Activated CD4-positive, CD25-positive, alpha-beta regulatory T cell treated with anti-CD3 and anti-CD28 coated beads, Interleukin-2, amount 50 U/mL, for 72 hours (primary cell): ENCODE results near the gene IFI27L2.
A peak's percentile ranks its signal among the peaks of the same experiment; 100 is the strongest.
"Not testable (repeated sequence)": the region's sequence is repeated elsewhere in the genome, so short reads cannot be mapped to it uniquely, and the experiment has no call there.

Experiments
- DNase-seq: peaks from one replicate; pipeline ENCODE4 v3.0.0; 2021

Gene IFI27L2, protein sequence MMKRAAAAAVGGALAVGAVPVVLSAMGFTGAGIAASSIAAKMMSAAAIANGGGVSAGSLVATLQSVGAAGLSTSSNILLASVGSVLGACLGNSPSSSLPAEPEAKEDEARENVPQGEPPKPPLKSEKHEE

DNA sequence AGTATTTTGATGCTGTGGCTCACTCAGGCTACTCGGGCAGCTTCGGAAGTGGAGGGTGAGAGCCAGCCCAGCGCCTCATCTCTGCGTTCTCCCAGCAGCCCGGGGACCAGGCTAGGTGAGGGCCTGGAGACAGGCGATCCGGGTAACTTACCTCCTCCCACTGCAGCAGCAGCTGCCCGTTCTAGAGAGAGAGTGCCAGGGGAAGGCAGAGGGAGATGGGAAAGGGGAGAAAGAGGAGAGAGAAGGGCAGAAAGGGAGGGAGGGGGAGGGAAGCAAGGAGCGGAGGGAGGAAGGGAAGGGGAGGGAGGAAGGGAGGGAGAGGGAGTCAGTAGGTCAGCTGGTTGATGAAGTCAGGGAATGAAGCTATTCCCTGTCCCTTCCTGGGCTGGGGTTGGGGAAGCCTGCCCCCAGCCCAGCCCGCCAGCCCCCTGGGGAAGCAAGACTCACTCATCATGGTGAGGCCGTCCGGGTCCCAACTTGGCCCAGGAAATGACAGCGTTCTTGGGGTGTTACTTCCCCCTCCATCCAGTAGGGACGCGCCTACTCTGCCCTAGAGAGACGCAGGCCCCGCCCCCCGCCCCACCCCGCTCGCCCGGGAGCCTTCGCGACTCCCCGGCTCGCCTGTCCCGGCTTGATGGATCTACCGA lies at the start of gene IFI27L2:
Gene IFI27L2 (minus strand): TSS at position 494 of the 647 bp plus-strand sequence. CDS start 40 bp downstream, at position 454.
- DNase-seq, result peak; percentile 59

DNA sequence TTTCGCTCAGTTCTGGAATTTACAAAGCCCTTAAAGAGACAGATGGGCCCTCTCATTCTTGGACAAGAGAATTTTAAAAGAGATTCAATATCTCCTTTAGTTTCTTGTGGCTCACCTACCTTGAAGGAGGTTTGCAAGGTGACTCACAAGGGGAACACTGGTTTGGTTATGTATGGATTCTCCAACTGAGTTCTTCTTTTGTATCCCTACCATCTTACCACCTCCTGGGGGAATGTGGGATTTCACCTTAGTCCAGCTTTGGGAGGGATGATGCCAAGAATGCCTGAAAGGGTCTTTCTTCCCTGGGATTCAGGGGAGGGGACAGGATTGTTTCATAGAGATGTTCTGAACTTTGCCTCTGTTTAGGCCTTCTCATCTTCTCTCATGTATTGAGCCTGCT lies 48.4 kb upstream of the IFI27L2 start:
- DNase-seq, result no peak

DNA sequence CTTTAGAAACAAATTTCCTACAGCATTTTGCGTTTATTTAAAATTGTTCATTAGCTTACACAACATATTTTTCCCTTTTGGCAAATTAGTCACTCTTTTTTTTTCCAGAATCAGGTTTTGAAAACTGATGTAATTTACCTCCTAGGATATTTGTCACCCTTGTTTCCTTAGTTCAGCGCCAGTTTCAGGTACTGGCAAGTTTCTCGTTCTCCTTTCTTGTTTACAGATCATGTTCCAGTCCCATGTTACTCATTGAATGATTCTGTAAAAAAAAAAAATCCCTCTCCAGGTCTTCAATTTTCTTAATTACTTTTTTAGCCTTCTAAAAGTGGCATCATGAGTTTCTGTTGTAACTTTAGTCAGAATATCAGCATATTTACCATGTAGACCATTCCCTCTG lies 47.4 kb upstream of the IFI27L2 start:
- no peak for DNase-seq

DNA sequence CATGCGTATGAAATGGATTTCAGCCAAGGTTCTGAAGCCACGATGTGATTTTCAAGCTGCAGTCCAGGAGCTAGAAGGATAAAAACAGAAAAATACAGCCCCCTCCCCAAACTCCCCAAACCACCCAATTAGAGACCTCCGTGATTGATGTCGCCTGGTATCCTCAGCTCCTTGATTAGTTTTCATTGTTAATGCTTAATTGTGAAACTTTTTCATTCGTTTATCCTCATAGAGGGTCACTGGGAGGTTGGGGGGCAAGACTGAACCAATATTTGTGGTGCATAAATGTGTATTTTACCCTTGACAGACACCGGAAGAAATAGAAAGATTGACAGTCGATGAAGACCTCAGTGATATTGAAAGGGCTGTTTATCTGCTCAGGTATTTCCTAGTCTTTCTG lies 46.3 kb upstream of the IFI27L2 start:
- no peak for DNase-seq

DNA sequence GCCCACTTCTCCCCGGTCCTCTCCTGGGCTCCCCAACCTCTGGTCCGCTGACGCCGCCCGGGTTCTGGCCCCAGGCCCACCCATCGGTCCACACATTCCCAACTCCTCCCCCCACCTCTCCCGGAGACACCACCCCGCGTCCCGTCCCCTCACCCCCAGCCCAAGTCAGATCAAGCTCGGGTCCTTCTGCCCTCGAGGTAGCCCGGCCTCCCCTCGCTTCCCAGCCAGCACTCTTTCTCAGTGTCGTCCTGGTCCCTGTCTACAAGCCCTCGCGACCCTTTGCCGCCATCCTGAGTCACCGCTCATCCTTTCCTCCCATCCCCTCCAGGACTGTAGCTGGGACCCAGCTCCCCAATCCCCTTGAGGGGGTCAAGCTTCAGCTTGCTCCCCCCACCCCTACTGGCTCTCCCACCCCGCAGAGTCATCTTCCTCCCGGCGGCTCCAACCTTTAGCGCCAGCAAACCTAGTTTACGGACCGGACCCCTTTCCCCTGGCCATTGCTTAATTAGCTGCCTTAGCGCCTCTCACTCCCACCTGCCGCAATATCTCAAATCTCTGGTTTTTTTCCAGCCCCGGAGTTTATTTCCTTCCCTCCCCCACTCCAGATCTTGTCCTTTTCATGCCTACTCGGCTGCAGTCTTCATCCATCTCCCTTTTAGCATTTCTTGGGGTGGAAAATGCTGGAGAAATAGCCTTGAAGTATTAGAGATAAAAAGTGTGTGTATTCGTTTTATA lies 45.8 kb upstream of the IFI27L2 start:
- DNase-seq, result no peak

DNA sequence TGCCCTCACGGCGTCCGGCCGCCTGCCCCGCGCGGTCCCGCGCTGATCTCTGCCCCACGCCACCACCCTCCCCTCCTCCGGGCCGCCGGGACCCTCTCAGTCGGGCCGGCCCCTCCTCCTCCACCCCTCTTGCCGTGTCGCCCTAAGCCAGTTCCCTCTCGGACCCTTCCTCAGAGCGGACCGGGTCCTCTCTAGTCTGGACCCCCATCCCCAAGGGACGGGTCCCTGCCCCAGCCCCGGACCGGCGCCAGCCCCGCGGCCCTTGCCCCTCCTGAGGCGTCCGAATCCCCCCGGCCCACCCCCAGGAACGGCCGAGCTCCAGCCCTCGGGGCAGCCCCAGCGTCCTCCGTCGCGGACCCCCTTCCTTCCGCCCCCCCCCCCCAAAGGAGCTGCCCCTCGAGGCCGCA lies 45.2 kb upstream of the IFI27L2 start:
- no peak for DNase-seq

DNA sequence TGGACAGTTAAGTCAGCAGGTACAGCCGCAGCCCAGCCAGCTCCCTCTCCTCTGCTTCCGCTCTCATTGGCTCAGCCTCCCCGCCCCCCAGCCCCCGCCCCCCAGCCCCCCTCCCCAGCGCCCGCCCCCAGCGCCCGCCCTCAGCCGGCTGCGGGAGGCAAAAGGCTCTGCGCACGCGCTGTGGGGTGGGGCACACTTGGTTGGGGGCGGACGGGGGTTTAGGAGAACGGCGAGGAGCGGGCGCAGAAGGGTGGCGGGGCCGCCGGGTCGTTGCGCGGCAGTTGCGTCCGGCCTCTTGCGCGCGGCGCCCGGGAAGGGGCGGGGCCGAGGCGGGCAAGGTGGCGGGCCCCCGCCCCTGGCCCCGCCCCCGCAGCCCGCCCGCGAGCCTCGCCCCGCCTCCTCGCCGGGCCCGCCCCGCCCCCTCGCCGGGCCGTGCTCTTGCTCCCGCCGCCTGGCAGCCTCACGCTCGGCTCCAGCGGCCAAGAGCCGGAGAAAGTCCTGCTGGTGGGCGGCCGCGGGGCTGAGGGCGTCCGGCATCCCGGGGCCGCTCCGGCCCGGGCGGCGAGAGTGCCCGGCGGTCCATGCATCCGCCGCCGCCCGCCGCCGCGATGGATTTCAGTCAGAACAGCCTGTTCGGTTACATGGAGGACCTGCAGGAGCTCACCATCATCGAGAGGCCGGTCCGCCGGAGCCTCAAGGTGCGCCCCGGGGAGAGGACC lies 44.6 kb upstream of the IFI27L2 start, which contains the start of gene PPP4R4:
Gene PPP4R4 (plus strand): TSS at position 438 of the 719 bp plus-strand sequence. CDS start 144 bp downstream, at position 582.
- DNase-seq, result peak; percentile 83

DNA sequence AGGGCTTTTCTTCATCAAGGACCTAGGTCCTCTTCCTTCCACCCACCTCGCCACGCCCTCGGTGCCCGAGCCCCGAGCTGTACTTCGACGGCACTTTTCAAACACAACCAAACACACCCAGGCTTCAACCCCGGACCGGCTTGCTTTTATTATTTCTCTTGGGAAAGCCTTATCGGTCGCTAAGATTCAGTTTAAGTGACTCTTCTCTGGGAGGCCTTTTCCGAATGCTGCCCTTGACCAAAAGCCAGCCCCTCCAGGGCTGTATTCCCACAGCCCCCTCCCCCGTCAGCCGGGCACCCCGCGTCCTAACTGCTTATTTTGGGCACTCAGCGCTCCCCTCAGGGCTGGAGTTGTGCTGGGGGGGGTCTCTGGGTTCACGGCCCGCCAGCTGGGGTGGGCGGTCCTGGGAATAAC lies 44.1 kb upstream of the IFI27L2 start:
- DNase-seq, result no peak

DNA sequence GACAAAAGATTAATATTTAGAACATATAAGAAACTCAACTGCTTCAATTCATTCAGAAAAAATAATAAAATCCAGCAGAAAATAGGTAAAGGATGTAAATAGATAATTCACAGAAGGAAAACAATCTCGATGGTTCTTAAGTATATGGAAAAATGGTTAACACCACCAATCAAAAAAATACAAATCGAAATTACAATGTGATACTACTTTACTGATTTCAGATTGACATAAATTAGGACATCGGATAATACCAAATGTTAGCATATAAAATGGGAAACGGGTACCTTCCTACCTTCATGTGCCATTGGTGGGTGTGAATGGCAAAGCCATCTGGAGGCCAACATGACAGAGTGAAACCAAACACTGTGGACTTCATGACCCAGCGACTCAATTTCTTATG lies 43.1 kb upstream of the IFI27L2 start:
- DNase-seq, result no peak

DNA sequence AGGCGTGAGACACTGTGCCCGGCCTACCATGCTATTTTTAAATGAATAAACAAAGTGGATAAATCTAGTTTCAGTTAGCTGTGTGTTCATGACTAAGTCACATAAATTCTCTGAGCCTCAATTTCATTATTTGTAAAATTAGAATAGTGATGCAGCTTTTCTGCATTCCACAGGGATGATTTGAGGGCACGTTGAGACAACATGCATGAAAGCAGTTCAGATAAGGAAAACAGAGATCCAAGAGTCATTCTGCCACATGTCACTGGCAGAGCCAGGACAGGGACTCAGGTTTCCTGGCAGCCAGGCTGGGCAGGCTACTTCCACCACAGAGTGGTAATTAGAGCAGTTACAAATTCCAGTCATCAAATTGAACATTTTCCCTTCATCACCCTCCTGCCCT lies 41.8 kb upstream of the IFI27L2 start:
- no peak for DNase-seq

DNA sequence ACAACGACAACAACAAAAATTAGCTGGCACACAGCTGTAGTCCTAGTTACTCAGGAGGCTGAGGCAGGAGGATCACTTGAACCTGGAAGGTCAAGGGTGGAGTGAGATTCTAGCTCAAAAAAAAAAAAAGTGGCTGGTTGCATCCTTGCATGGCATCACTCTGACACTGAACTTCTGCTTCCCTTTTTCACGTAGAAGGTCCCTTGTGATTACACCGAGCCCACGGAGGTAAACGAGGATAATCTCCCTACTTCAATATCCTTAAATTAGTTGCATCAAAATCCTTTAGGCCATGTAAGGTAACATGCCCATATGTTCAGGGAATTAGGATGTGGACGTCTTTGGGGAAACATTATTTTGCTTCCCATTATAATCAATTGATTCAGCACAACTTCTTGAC lies 40.7 kb upstream of the IFI27L2 start:
- DNase-seq, result no peak

DNA sequence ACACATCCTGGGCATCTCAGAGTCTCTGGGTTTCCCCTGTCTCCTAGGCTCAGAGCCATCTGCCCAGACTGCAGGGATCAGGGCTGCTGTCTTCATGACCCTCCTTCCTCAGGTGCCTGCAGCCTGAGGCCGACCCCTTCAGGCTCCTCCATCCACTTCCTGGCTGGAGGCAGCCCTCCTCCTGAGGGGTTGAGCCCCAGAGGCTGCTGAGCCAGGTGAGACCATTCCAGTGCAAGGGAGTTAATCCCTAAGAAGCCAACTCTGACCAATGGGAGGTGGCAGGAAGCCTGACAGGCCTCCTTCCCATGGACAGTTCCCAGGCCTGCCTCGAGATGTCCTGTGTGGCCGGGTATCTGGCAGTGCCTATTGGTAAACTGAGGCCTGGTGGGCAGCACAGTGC lies 36.3 kb upstream of the IFI27L2 start:
- DNase-seq, result no peak

DNA sequence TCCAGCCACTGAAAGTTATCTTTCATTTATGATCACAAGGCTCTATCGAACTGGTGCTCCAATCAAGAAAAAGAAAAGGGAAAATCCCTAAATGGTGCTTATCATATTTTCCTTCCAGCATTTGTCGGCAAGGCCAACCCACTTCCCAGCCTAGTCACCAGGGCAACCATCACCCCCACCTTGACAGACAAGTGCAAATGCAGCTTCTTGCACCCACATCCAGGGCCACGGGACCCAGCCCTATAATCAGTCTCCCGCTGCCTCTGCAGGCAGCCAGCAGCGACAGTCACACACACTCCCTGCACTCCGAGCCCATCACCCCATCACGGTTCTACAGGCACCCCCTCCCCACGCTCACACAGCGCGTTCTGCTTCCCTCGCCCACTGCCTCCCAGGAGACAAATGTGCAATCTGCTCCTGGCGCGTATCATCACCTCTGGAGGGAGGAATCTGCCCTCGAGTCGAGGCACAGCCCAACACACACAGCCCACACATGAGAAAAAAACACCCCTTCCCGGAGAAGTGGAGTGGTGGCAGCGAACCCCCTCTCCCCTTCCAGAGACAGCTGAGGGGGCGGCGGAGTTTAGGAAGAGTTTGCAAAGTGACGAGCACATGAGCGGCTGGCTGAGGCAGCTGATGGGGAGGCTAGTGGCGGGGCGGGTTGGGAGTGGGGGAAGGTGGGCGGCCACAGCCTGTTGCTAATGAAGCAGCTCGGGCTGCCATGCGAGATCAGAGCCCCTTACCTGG lies 35.5 kb upstream of the IFI27L2 start:
- no peak for DNase-seq

DNA sequence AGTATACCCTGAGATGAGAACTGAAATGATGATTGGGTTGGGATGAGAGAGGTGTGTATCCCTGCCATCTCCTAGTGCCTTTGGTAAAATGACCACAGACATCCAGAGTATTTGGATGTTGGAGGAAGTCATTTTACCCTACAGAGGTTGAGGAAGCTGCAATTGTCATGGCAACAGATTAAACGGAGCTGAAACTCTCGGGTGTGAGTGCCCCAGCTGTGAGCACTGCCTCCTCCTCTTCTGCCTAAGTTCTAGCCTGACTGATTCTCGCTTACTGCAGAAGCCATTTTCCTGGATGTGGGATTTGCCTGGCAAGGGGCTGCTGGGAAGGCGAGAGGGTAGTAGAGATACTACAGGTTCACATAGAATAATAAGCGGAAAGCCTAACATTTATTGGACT lies 34.4 kb upstream of the IFI27L2 start:
- DNase-seq, result no peak

DNA sequence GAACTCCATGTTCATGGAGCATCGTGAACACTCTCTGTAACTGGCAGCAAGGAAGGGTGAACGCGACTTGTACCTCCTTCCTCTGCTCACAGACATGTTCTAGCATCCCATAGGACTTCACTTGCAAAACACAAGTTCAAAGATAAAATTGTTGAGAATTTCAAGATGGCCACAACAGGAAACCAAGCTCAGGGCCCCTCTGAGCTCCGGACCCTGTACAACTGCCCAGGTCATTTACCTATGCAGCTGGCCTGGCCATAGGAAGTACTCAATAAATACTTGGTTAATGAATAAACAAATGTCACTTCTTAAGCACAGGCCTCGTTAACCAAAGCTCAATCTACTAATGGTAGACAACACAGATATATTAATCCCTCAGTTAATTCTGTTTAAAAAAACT lies 33.1 kb upstream of the IFI27L2 start:
- no peak for DNase-seq

DNA sequence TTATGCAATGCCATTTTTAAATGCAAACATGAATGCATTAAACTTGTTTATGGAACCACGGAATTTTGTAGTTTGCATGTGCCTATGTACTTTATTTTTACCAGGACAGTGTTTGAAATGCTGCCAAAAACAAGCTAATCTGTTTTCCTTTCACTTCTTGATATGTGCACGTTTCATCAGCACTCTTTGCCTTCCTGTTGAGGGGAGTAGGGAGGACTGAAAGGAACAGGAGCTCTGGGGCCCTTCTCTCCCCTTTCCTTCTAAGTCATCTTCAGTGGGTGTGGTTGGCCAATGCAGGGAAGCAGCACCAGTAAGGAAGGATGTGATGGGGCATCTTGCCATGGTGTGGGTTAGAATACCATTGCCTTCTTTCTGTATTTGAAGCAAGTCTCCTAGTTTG lies 32.6 kb upstream of the IFI27L2 start:
- no peak for DNase-seq

DNA sequence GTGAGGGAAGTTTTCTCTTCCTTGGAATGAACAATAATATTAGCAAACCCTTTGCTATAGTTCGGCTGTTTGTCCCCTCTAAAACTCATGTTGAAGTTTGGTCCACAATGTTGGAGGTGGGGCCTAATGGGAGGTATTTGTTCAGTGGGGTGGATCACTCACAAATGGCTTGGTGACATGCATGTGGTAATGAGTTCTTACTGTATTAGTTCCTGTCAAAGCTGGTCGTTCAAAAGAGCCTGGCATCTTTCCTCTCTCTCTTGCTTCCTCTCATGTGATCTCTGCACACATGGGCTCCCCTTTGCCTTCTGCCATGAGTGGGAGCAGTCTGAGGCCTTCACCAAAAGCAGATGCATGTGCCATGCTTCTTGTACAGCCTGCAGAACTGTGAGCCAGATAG lies 31.7 kb upstream of the IFI27L2 start:
- no peak for DNase-seq

DNA sequence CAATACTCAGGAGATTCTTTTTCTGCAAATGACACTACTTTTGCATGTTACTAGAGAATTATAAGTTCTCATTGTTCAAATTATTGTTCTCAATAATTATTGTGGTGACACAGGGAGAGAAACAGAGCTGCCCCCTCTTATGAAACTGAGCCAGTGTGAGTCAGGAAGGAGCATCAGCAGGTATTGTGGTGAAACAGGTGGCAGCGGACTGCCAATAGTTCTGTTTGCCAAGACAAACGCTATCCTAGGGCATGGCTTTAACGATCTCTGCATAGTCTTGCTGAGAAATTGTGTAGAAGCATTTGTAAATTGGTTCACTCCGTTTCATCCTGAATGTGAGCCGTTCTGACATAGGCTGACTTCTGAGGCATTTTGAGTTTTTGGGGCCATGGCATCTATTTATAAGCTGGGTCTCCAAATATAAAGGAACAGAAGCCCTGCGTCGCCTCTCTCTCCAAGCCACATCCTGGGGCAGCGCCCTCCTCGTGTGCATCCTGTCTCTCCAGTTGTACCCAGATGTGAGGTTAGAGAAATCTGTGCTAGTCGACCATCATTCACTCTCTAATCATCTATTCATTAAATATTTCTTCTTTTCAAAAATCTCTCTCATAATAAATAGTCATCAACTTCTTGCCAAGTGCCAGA lies 29.0 kb upstream of the IFI27L2 start:
- no peak for DNase-seq

DNA sequence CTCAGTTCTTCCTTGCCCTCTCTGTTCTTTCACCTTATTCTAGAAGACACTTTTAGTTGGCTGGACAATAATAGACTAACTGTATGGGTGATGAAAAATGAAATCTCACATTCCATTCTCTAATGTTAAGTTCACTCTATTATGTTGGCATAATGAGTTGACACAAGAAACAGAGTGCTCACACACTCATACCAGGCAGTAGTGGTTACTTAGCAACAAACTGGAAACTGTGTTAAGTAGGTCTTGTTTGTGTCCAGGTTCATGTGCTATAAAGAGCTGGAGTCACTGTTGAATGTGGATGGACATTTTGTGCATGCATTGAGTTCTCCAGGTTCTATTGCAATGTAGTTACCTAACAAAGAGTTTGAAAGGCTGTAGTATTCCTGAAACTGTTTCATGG lies 27.8 kb upstream of the IFI27L2 start:
- no peak for DNase-seq

DNA sequence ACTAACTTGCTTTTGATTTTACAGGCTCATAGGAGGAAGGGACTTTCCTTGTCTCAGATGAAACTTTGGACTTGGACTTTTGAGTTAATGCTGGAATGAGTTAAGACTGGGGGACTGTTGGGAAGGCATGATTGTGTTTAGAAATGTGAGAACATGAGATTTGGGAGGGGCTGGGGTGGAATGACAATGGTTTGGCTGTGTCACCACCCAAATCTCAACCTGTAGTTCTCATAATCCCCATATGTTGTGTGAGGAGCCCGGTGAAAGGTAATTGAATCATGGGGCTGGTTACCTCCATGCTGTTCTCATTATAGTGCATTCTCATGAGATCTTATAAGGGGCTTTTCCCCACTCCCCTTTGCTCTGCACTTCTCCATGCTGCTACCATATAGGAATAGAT lies 26.7 kb upstream of the IFI27L2 start:
- DNase-seq, result not testable (repeated sequence)

DNA sequence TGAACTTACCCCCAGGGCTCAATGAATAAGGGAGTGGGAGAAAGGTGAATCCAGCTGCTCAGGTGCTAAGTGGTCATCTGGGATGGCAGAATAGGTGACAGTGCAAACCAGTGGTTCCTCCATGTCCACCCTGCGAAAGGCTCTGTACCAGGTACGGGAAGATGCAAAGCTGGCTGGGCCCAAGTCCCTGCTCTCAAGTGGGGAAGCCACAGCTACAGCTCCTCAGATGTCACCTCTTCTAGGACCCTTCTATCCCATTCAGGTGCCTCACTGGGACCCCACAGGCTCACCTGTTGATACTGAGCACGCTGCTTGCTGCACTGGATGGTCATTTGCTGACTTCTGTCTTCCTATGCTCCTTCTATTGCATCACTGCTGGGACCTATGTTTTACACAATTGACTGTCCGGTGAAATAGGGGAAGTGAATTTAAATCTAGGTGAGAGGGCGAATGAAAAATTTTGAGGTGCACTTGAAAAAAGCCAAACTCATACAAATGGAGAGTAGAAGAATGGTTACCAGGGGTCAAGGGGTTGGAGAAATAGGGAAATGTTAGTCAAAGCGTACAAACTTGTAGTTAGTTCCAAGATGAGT lies 24.4 kb upstream of the IFI27L2 start:
- no peak for DNase-seq

DNA sequence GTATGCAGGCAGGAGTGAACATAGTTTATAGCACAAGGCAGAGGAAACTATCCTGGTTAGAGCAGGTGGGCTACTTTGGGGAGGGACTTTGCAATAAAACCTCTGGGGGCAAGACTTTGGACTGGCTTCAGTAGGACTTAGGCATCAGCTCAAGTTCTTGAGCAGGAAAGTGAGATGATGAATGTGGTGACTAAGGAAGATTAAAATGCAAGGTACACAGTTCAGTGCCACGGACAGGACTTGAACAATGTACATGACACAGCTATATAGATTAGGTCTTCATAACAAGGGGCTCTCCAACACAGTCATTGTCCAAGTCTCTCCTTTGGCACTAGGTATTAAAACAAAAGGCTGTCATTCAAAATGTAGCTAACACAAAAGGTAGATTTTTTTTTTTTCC lies 23.3 kb upstream of the IFI27L2 start:
- no peak for DNase-seq
